Type B pancreatic cell (in vitro differentiated cells): ENCODE results near the gene NECTIN3. TPM values are rescaled to one million over a fixed set of nuclear protein-coding genes. Genes with fewer than 3 reads are reported as not detected.

ENCODE experiments used
- DNase-seq: peaks from one replicate; pipeline ENCODE4 v3.0.0; 2021; ENCODE audit warnings: mixed read lengths; ENCODE audit not compliant: unreplicated experiment; ENCODE audit errors: extremely low spot score
- H3K27ac Mint-ChIP-seq: 2 replicates; pipeline ENCODE4 v1.8.0; 2021; ENCODE audit warnings: mild to moderate bottlenecking, mixed read lengths
- H3K27me3 Mint-ChIP-seq: 2 replicates; pipeline ENCODE4 v1.8.0; 2021; ENCODE audit warnings: mixed read lengths
- H3K36me3 Mint-ChIP-seq: 2 replicates; pipeline ENCODE4 v1.8.0; 2021; ENCODE audit warnings: mixed read lengths
- H3K4me1 Mint-ChIP-seq: one replicate; pipeline ENCODE4 v1.8.0; 2021; ENCODE audit warnings: mixed read lengths; ENCODE audit not compliant: unreplicated experiment
- H3K4me3 Mint-ChIP-seq: 2 replicates; pipeline ENCODE4 v1.8.0; 2021; ENCODE audit warnings: mild to moderate bottlenecking, mixed read lengths
- H3K9me3 Mint-ChIP-seq: 2 replicates; pipeline ENCODE4 v1.8.0; 2021; ENCODE audit warnings: mixed read lengths
- total RNA-seq: library from RNA; stranded (reverse); gene quantifications from 2 replicates; pipeline ENCODE4 v1.2.1, GENCODE V29; 2021; ENCODE audit warnings: low replicate concordance
- TF ChIP-seq, protein P1 (sequence below): fragments of 200-600 bp; sonication (generic); conservative IDR thresholded peaks from 2 replicates; pipeline ENCODE4 v1.5.0; 2021; ENCODE audit warnings: antibody characterized with exemption, mild to moderate bottlenecking

NECTIN3 gene
- total RNA-seq, 1 donor from 2014 or later: 57.3 TPM

DNA sequence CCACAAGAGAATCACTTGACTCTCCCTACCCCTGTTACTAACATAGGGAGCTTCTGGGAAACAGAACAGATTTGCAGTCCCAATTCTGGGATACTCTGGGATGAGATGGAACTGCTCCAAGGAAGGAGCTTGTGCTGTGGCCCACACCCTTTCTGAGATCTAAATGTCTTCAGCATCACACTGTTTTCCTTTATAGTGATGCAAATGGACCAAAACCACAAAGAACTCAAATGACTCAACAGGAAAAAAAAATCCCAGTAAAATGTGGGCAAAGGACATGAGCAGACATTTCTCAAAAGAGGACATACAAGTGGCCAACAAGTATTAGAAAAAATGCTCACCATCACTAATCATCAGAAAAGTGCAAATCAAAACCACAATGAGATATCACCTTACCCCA, 155.6 kb downstream of the NECTIN3 start:
- H3K27me3 Mint-ChIP-seq: no peaks in the 10 kb centered on the region
- no peak overlapping the region for H3K4me3 Mint-ChIP-seq
- TF ChIP-seq, protein P1, sequence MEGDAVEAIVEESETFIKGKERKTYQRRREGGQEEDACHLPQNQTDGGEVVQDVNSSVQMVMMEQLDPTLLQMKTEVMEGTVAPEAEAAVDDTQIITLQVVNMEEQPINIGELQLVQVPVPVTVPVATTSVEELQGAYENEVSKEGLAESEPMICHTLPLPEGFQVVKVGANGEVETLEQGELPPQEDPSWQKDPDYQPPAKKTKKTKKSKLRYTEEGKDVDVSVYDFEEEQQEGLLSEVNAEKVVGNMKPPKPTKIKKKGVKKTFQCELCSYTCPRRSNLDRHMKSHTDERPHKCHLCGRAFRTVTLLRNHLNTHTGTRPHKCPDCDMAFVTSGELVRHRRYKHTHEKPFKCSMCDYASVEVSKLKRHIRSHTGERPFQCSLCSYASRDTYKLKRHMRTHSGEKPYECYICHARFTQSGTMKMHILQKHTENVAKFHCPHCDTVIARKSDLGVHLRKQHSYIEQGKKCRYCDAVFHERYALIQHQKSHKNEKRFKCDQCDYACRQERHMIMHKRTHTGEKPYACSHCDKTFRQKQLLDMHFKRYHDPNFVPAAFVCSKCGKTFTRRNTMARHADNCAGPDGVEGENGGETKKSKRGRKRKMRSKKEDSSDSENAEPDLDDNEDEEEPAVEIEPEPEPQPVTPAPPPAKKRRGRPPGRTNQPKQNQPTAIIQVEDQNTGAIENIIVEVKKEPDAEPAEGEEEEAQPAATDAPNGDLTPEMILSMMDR: no peak
- H3K27ac Mint-ChIP-seq: no peak overlapping the region
- H3K36me3 Mint-ChIP-seq: no peaks in the 10 kb centered on the region
- DNase-seq: no peak
- H3K4me1 Mint-ChIP-seq: no peaks in the 10 kb centered on the region
- H3K9me3 Mint-ChIP-seq: peaks cover 7% of the 10 kb centered on the region

DNA sequence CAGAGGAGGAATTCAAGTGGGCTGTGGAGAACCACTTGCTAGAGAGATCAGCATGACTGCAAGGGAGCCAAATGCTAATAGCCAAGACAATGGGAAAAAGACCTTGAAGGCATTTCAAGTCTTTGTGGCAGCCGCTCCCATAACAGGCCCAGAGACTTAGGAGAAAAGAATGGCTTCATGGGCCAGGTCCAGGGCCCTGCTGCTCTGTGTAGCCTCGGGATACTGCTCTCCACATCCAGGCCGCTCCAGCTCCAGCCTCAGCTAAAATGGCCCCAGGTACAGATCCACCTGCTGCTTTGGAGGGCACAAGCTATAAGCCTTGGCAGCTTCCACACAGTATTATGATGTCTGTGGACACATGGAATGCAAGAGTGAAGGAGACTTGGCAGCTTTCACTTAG, 157.7 kb downstream of the NECTIN3 start:
- no peaks in the 10 kb centered on the region for H3K4me1 Mint-ChIP-seq
- H3K9me3 Mint-ChIP-seq: peaks cover 12% of the 10 kb centered on the region
- H3K36me3 Mint-ChIP-seq: no peaks in the 10 kb centered on the region
- H3K27me3 Mint-ChIP-seq: no peaks in the 10 kb centered on the region
- TF ChIP-seq, protein P1: no peak
- no peak overlapping the region for H3K27ac Mint-ChIP-seq
- H3K4me3 Mint-ChIP-seq: no peak overlapping the region
- DNase-seq: no peak

DNA sequence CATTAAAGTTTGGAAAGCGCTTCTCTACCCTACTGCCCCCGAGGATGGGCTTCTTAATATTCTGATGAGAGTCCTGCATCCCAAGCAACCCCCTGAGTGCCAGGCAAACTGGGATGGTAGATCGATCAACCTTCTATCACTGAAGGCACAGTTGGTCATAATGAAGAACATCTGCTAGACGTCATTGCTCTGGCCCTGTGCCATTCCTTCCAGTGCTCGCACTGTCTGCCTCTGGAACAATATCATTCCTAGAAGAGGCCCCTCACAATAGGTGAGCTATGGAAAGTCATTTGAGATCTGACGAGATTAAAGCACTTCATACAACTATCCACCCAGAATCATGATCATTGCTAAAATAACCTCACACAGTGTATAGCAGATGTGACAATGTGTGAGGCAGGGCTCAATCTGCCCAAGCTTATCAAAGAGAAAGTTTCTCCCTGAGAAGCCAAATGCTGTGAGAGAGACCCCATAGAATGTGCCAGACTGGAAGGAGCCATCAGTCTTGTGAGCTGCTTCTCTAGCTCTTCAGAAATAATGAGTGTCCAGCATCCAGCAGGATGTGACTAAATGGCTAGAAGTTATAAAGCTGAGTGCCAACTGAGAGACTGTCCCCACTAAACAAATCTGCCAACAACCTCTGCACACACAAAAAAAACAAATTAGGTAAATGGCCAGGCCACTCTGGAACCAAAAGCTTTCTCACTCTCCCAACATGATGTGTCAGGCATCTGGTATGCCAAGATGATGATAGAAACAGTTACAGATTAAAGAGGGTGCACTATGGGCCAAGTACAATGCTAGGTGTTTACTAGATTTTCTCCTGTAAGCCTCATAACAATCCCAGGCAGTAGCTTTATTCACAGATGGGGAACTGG, 165.5 kb downstream of the NECTIN3 start:
- TF ChIP-seq, protein P1: no peak
- no peaks in the 10 kb centered on the region for H3K27me3 Mint-ChIP-seq
- H3K36me3 Mint-ChIP-seq: no peaks in the 10 kb centered on the region
- peaks cover 5% of the 10 kb centered on the region for H3K9me3 Mint-ChIP-seq
- no peak overlapping the region for H3K4me3 Mint-ChIP-seq
- DNase-seq: no peak
- H3K4me1 Mint-ChIP-seq: no peaks in the 10 kb centered on the region
- H3K27ac Mint-ChIP-seq: no peak overlapping the region

DNA sequence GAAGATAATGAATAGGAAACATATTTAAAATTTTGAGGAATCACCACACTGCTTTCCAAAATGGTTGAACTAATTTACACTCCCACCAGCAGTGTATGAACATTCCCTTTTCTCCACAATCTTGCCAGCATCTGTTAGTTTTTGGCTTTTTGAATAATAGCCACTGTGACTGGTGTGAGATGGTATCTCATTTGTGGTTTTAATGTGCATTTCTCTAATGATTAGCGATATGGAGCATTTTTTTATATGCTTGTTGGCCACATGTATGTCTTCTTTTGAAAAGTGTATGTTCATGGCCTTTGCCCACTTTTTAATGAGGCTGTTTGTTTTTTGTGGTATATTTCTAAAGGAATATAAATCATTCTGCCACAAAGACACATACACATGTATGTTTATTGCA, 166.3 kb downstream of the NECTIN3 start:
- DNase-seq: no peak
- Mint-ChIP-seq H3K27me3 (no peaks in the 10 kb centered on the region), H3K36me3 (no peaks in the 10 kb centered on the region), H3K9me3 (peaks cover 5% of the 10 kb centered on the region), H3K27ac (no peak overlapping the region), H3K4me3 (no peak overlapping the region), H3K4me1 (no peaks in the 10 kb centered on the region)
- TF ChIP-seq, protein P1: no peak

DNA sequence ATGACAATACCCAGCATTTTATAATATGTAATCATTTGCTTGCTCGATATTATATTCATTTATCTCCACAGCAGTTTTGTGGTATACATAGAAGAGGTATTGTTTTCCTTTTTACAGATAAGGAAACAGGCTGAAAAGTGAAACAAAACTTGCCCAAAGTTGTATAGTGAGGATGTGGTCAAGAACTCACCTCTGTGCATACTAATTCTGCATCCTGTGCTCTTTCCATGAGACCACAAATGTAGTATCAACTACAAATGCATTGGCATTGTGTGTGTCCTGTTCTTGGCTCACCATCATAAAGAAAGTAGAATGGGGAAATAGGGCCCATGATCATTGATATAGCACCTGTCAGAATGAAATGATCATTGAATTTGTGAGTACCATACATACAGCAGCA, 167.3 kb downstream of the NECTIN3 start:
- no peaks in the 10 kb centered on the region for H3K4me1 Mint-ChIP-seq
- DNase-seq: no peak
- H3K27ac Mint-ChIP-seq: no peak overlapping the region
- no peaks in the 10 kb centered on the region for H3K36me3 Mint-ChIP-seq
- TF ChIP-seq, protein P1: no peak
- H3K27me3 Mint-ChIP-seq: no peaks in the 10 kb centered on the region
- peaks cover 4% of the 10 kb centered on the region for H3K9me3 Mint-ChIP-seq
- H3K4me3 Mint-ChIP-seq: no peak overlapping the region
